ENCODE measurements around the gene TRIM54. TPM values are rescaled to one million over a fixed set of nuclear protein-coding genes. Genes with fewer than 3 reads are reported as not detected.
"Not testable (repeated sequence)": the region's sequence is repeated elsewhere in the genome, so short reads cannot be mapped to it uniquely, and the experiment has no call there.

Gene TRIM54
- total RNA-seq, 2 experiments from 2014 or later, result 0.15 to 0.30 TPM

DNA sequence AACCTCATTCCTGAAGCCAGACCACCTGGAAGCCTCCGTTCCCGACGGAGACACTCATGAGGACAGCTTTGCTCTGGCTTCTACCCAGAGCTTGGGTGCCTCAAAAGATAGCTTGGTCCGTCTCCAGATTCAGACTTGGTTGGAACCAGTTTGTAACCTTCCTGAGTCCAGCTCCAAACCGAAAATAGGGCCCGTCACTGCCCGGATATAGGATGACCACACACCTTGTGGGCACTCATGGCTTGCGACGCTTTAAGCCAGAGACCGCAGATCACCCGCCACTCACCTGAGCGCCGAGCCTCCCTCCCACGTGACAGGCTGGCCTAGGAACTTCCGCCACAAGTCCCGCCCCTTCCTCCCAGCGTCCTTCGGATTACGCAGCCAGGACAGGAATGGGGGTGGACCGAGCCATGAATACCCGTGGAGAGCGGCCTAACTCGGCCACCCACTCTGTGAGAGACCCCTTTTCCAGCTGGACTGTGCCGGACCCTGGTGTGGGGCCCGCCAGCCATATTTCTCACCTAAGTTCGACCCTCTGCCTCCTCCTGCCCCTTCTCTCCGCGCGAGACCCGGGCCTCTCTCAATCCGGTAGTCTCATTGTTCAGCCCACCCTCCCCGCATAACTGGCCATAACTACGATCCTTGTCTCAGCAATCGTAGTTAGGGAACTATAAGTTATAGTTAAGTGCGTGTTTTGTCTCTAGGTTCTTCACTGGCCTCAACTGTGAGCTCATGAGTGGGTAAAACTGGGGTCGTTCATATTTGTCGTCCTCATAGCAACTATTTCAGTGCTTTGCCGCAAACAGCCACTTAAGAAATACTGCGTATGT is 40.8 kb downstream of the TRIM54 start, which contains the start of gene MPV17:
MPV17 (minus strand) TSS at position 332 of the 830 bp plus-strand sequence. CDS start 580 bp downstream, outside the sequence.
- ChIA-PET CTCF (interaction anchor here (0.6 to 0.8 kb wide), 2 partner anchors 20 to 60 kb away, joined by 3 to 7 read pairs; no protein-coding TSS in a partner anchor), POLR2A (interaction anchor here (1.0 to 2.2 kb wide), 4 partner anchors 11 to 290 kb away, joined by 3 to 9 read pairs (median 4); partner anchors contain the start of genes EIF2B4 and SNX17)

DNA sequence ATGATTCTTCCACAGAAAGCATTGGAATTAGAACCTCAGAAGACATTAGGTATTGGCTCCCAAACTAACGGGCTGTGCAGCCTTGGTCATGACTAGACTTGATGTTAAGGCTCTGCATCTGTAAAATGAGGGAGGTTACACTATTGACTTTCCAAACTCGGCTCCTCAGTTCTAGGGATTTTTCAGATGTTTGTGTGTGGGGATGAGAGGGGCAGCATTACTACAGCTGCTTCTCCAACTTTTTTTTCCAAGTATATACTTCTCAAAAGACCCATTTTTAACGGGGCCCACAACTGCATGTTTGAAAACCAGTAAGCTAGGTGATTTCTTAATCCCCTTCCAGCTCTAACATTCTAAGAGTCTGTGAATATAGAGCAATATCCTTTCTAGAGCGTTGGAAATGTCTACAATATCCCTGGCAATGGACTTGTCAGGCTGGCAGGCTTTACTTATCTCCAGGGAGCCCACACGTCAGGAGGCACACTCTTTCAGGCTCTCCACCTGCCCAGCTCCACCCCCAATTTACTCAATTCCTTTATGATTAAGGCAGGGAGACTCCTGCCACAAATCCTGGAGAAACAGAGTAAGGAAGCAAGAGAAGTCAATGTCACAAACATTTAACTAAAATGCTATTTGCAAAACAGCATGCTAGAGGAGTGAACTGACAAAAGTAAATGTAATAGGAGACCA is 41.5 kb downstream of the TRIM54 start:
- ChIA-PET POLR2A (interaction anchor here (1.0 to 2.2 kb wide), 2 partner anchors 47 to 290 kb away, joined by 4 to 9 read pairs; partner anchors contain the start of genes EIF2B4 and SNX17), CTCF (no interaction called here)

GRCh38 chr2:27324720-27325119 is 42.5 kb downstream of the TRIM54 start:
- POLR2A ChIA-PET, result no interaction called here
- CTCF ChIA-PET, result no interaction called here

DNA sequence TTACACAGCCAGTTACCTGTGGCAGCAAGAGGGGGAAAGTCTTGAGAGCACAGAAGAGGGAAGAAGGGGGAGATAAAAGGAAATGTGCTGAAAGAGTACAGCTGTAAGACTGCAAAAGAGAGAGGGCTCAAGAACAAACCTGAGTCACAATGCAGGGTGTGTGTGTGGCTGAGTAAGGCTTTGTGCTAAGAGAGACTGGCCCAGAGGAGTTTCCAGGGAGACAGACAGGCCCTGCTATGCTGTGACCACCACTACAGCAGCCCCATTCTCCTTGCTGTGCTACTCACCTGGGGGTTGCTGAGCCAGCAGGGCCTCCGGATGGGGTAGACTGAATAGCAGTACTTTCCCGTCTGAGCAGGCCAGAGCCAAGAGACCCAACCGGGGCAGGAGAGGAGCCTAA is 53.1 kb downstream of the TRIM54 start:
- CTCF ChIA-PET, result no interaction called here
- POLR2A ChIA-PET, result no interaction called here

DNA sequence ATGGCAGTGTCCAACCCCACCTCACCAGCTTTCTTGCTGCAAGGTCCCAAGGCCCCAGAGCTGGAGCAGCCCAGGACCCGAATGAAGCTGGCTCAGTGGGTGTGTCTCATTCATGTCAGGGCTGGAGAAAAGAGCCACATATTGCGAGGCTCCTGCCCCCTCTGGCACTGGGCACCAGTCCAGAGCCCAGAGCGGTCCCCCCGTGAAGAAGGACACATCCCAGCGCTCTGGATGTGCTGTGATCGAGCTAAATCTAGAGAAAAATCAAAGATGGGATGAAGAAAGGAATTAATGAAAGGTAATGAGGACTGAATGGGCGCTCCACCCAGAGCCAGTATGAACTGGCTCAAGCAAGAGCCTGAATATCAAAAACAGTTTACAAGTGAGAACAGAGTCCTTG is 53.9 kb downstream of the TRIM54 start:
- POLR2A ChIA-PET, result no interaction called here
- CTCF ChIA-PET, result no interaction called here

DNA sequence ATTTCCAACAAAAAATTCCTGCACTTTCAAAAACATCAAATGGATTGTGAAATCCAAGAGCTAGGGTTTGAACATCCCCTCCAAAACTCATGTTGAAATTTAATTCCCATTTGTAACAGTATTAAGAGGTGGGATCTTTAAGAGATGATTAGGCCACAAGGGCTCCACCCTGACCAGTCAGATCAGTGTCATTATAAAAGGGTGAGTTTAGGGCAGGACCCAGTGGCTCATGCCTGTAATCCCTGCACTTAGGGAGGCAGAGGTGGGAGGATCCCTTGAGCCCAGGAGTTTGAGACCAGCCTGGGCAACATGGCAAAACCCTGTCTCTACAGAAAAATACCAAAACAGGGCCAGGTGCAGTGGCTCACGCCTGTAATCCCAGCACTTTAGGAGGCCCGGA is 65.4 kb downstream of the TRIM54 start:
- ChIA-PET POLR2A (no interaction called here), CTCF (no interaction called here)

- ChIA-PET POLR2A (no interaction called here), CTCF (interaction anchor here (1.7 kb wide), 1 partner anchor 12 kb away, joined by 3 read pairs; no protein-coding TSS in a partner anchor)
Observed at GRCh38 chr2:27350106-27350693, 68.0 kb downstream of the TRIM54 start.

GRCh38 chr2:27351802-27352598 is 69.8 kb downstream of the TRIM54 start:
- CTCF ChIA-PET, result interaction anchor here (1.8 kb wide), 1 partner anchor 49 kb away, joined by 6 read pairs; no protein-coding TSS in a partner anchor
- POLR2A ChIA-PET, result no interaction called here

DNA sequence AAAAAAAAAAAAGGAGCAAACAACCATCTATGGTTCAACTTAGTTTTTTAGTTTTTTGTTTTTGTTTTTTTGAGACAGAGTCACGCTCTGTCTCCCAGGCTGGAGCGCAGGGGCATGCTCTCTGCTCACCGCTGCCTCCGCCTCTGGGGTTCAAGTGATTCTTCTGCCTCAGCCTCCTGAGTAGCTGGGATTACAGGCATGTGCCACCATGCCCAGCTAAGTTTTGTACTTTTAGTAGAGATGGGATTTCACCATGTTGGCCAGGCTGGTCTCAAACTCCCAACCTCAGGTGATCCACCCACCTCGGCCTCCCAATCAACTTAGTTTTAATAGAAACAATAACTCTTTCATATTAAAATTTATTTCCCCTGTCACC is 71.1 kb downstream of the TRIM54 start:
- CTCF ChIA-PET, result interaction anchor here (1.2 kb wide), 1 partner anchor 16 kb away, joined by 4 read pairs; the partner anchor contains the start of gene EIF2B4
- POLR2A ChIA-PET, result not testable (repeated sequence)

- ChIA-PET POLR2A (no interaction called here), CTCF (interaction anchor here (0.8 to 1.2 kb wide), 2 partner anchors 16 to 17 kb away, joined by 3 to 4 read pairs; partner anchors contain the start of genes EIF2B4 and SNX17)
Observed at GRCh38 chr2:27353762-27354596, 71.8 kb downstream of the TRIM54 start.

GRCh38 chr2:27354597-27354927 is 72.3 kb downstream of the TRIM54 start:
- POLR2A ChIA-PET, result interaction anchor here (0.7 kb wide), 1 partner anchor 42 kb away, joined by 5 read pairs; no protein-coding TSS in a partner anchor

DNA sequence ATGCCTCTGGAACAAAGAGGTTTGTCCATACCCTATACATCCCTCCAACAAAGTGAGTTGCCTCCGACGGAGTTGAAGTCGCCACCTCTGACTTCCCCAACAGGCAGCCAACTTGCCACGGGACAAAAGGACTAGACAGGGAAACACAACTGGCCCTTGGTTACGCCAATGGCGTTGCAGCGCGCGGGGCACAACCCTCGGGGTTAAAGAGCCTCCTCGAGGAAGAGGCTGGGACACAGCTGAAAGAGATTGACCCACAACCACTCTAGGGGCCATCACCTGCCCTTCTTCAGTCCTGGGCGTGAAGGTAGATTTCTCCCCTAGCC is 73.8 kb downstream of the TRIM54 start:
- ChIA-PET POLR2A (interaction anchor here (1.0 to 2.4 kb wide), 3 partner anchors 14 to 23 kb away, joined by 3 to 13 read pairs (median 6); partner anchors contain the start of genes EIF2B4 and SNX17), CTCF (interaction anchor here (1.2 to 2.4 kb wide), 2 partner anchors 13 kb away, joined by 3 to 11 read pairs; partner anchors contain the start of gene EIF2B4)

More at GRCh38 chr2:27354597-27354927, 72.3 kb downstream of the TRIM54 start:
- CTCF ChIA-PET, result interaction anchor here (0.8 to 1.2 kb wide), 2 partner anchors 15 to 16 kb away, joined by 3 to 4 read pairs; partner anchors contain the start of genes EIF2B4 and SNX17

- ChIA-PET CTCF (interaction anchor here (1.2 to 2.4 kb wide), 3 partner anchors 13 to 74 kb away, joined by 3 to 11 read pairs (median 3); partner anchors contain the start of gene EIF2B4), POLR2A (interaction anchor here (1.0 to 2.4 kb wide), 3 partner anchors 13 to 23 kb away, joined by 3 to 13 read pairs (median 6); partner anchors contain the start of genes EIF2B4 and SNX17)
Observed at GRCh38 chr2:27356382-27357181, 74.4 kb downstream of the TRIM54 start, which contains the start of gene GTF3C2. Gene GTF3C2, minus strand, starts transcription at chr2:27356764. Its CDS starts 13,210 bp downstream, at chr2:27343554.

Measured in activated CD8-positive, alpha-beta memory T cell treated with anti-CD3 and anti-CD28 coated beads for 36 hours (primary cell).